ENCODE measurements around the gene TIMM21.

The TIMM21 gene, protein sequence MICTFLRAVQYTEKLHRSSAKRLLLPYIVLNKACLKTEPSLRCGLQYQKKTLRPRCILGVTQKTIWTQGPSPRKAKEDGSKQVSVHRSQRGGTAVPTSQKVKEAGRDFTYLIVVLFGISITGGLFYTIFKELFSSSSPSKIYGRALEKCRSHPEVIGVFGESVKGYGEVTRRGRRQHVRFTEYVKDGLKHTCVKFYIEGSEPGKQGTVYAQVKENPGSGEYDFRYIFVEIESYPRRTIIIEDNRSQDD

DNA sequence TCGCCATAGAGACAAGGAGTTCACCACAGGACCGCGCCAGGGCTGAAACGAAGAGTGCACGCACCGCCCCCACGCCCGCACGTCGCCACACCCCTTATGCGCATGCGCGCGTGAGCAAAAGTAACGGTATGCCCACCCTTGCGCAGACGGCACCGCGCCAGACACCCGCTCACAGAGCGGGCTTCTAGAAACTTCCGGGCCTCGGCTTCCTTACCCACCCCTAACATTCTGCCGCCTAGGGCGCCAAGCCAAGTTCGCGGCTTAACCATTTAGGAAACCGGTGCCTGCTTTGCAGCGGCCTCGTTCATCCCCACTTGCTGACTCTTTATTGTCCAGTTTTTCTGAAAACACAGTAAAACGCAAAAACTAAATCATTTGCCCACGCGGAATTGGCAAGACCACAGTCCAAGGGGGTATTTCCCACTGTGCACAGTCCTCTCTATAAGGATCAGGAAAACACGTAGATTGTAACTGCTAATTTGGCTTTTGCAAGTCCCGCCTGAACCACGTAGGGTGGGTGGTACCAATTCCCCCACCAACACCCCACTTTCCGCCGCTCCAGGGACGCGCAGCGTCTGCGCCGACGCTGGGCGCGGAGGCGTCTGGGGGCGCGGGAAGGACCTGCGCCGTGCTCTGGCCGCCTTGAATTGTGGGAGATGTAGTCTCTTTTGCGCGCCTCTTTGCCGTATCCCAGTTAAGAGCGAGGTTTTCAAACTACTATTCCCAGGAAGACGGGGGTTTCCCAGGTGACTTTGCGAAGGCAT lies at the start of gene TIMM21, which contains the start of gene FBXO15:
TSS of gene TIMM21 (plus strand) at position 745 of the 764 bp plus-strand sequence. CDS start 286 bp downstream, outside the sequence.
TSS of gene FBXO15 (minus strand) at position 56 of the 764 bp plus-strand sequence. CDS start at position 7, 49 bp downstream.
- H3K27ac Mint-ChIP-seq = peak within 1 kb of the TSS; percentile 97
- peaks cover 4% of the 10 kb centered on the region for H3K27me3 Mint-ChIP-seq
- intact Hi-C loops (cut with micrococcal nuclease) = loop anchor here (1.0 to 2.0 kb wide), 3 partner anchors 145 to 449 kb away; partner anchors contain the start of gene ZNF407
- H3K9me3 Mint-ChIP-seq = no peaks in the 10 kb centered on the region
- H3K4me1 Mint-ChIP-seq (ENCODE audit: low read depth) = peaks cover 41% of the 10 kb centered on the region
- peaks cover 27% of the 10 kb centered on the region for H3K36me3 Mint-ChIP-seq (ENCODE audit: low read depth)
- peak within 1 kb of the TSS; percentile 92 for H3K4me3 Mint-ChIP-seq

DNA sequence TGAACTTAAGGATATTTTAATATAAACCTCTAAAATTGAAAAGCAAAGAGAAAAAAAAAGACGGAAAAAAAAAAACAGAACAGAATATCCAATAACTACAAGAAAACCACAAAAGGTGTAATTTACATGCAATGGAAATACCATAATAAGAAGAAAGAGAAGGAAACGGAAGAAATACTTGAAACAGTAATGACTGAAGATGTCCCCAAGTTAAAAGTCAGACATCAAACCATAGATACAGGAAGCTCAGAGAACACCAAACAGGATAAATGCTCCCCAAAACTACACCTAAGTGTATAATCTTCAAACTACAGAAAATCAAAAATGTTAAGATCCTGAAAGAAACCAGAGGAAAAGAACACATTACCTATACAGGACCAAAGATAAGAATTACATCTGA lies 39.9 kb upstream of the TIMM21 start:
- intact Hi-C loops (cut with micrococcal nuclease) = no loop called here
- H3K36me3 Mint-ChIP-seq (ENCODE audit: low read depth) = no peaks in the 10 kb centered on the region
- H3K4me1 Mint-ChIP-seq (ENCODE audit: low read depth) = no peaks in the 10 kb centered on the region
- H3K27me3 Mint-ChIP-seq = peaks cover 7% of the 10 kb centered on the region
- H3K27ac Mint-ChIP-seq = no peak overlapping the region
- H3K4me3 Mint-ChIP-seq = no peak overlapping the region
- H3K9me3 Mint-ChIP-seq = peaks cover 22% of the 10 kb centered on the region

DNA sequence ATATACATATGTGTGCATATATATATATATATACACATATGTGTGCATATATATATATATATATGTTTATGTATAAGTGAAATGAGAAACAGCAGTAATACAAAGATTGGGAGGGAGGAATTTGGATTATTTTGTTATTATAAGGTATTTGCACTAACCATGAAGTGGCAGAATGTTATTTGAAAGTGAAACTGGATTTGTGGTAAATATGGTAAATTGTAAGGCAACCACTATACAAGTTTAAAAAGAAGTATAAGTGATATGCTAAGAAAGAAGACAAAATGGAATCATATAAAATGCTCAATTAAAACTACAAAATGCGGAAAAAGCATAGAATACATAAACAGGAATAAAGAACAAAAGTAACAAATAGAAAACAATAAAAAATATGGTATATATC lies 38.2 kb upstream of the TIMM21 start:
- intact Hi-C loops (cut with micrococcal nuclease) = no loop called here
- H3K4me1 Mint-ChIP-seq (ENCODE audit: low read depth) = no peaks in the 10 kb centered on the region

DNA sequence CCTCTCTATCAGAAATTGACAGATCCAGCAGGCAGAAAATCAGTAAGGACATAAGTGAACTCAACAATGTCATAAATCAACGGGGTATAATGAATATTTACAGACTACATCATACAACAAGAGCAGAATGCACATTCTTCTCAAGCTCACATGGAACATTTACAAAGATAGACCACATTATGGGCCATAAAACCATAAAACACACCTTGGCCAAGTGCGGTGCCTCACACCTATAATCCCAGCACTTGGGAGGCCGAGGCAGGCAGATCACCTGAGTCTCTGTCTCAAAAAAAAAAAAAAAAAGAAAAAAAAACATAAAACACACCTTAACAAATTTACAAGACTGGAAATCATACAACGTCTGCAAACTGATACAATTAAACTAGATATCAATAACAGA lies 37.3 kb upstream of the TIMM21 start:
- H3K27me3 Mint-ChIP-seq = peaks cover 4% of the 10 kb centered on the region
- H3K27ac Mint-ChIP-seq = no peak overlapping the region
- no peaks in the 10 kb centered on the region for H3K4me1 Mint-ChIP-seq (ENCODE audit: low read depth)
- H3K9me3 Mint-ChIP-seq = peaks cover 22% of the 10 kb centered on the region
- no peak overlapping the region for H3K4me3 Mint-ChIP-seq
- no peaks in the 10 kb centered on the region for H3K36me3 Mint-ChIP-seq (ENCODE audit: low read depth)
- intact Hi-C loops (cut with micrococcal nuclease) = no loop called here

More for the DNA sequence above, 38.2 kb upstream of the TIMM21 start:
- Mint-ChIP-seq H3K36me3 (ENCODE audit: low read depth) (no peaks in the 10 kb centered on the region), H3K27ac (no peak overlapping the region), H3K27me3 (peaks cover 4% of the 10 kb centered on the region), H3K4me3 (no peak overlapping the region), H3K9me3 (peaks cover 22% of the 10 kb centered on the region)

DNA sequence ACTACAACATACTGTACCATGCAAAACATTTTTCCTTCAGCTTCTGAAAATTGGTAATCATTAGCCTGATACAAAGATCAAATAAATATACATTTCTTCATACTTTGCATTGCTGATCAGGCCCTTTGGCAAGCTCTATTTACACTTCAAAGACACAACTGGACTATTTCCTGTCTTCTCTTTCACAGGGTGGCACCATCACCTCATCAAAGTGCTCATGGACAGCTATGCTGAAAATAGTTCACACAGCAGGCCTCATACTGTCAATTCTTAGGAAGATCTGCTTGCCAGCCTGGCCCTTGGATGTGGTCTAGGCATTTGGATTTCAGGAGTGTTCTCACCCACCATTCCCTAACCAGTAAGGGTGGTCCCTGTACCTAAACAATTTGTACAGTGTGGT lies 34.6 kb upstream of the TIMM21 start:
- Mint-ChIP-seq H3K27ac (no peak overlapping the region), H3K9me3 (peaks cover 15% of the 10 kb centered on the region), H3K36me3 (ENCODE audit: low read depth) (no peaks in the 10 kb centered on the region), H3K4me1 (ENCODE audit: low read depth) (no peaks in the 10 kb centered on the region), H3K4me3 (no peak overlapping the region), H3K27me3 (peaks cover 1% of the 10 kb centered on the region)
- intact Hi-C loops (cut with micrococcal nuclease) = no loop called here

DNA sequence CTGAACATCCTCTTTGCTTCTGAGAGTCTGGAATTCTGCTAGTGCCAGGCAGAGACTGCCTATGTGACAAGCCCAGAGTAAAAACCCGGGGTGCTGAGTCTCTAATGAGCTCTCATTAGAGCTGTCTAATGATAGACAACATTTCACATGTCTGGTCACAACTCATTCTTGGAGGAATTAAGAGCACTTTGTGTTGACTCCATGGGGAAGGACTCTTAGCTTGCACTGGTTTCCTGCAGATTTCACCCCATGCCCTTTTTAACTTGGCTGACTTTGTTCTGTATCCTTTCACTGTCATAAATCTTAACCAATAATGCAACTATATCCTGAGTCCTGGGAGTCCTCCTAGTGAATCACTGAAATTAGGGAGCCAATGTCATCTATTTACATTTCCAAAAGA lies 34.2 kb upstream of the TIMM21 start:
- Mint-ChIP-seq H3K9me3 (peaks cover 11% of the 10 kb centered on the region), H3K27me3 (peaks cover 1% of the 10 kb centered on the region), H3K4me1 (ENCODE audit: low read depth) (no peaks in the 10 kb centered on the region), H3K4me3 (no peak overlapping the region), H3K27ac (no peak overlapping the region), H3K36me3 (ENCODE audit: low read depth) (no peaks in the 10 kb centered on the region)
- intact Hi-C loops (cut with micrococcal nuclease) = no loop called here

DNA sequence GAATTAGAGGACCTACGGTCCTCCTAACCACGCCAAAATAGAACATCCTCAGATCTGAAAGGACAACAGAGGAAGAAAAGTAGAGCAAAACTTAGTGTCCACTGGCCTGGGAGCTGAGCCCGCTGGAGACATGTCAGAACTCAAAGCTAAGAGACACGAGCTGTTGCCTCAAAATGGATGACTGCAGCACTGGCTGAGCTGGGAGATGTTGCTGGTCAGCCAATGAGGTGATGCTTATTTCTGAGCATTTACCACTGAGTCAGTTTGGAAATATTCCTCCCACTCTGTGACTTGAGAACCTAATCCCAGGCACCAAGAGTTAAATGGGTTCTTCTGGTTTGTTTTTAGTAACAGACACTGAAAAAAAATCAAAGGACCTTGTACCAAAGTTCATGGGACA lies 33.3 kb upstream of the TIMM21 start:
- Mint-ChIP-seq H3K4me3 (no peak overlapping the region), H3K27me3 (peaks cover 4% of the 10 kb centered on the region), H3K27ac (no peak overlapping the region), H3K9me3 (peaks cover 10% of the 10 kb centered on the region), H3K4me1 (ENCODE audit: low read depth) (no peaks in the 10 kb centered on the region), H3K36me3 (ENCODE audit: low read depth) (no peaks in the 10 kb centered on the region)
- intact Hi-C loops (cut with micrococcal nuclease) = loop anchor here (5.0 kb wide), 1 partner anchor 73 kb away; no protein-coding TSS in a partner anchor

DNA sequence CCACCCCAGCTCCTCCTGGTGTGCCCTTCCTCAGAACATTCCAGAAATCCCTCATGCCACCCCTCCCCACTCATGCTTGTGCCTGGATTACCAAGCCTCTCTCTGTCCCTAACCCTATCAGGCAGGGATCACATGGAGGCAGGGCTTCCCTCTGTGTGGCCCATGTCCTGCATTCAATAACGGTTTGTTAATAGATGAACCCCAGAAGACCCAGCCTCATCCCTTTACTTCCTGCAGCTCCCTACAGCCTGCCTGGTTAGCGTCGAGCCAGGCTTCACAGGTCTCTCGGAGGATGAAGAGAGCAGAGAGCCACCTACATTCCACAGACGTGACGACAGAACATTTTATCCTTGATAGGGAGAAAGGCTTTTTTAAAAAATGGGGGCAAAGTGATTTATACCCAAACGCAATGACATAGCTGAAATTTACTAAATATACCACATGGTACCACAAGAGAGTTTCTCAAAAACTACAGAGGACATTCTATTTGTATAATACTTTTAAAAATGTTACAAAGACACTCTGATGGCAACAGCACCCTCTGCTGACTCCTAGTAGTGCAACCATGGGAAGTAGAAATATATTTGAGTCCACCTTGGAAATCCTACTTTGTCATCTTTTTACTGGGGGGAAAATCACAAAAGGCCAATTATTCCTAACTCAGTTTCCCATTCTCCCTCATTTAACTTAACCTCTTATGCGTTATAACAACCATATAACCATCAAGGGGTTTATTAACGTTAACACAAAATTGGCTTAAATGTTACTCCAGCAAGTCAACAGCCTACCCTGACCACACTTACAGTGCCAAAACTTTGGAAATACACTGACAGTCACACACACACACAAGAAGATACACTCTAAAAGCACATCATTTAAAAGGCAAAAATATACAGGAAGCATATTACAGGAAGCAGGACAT lies 31.4 kb upstream of the TIMM21 start:
- intact Hi-C loops (cut with micrococcal nuclease) = loop anchor here (5.0 kb wide), 1 partner anchor 75 kb away; no protein-coding TSS in a partner anchor
- H3K36me3 Mint-ChIP-seq (ENCODE audit: low read depth) = no peaks in the 10 kb centered on the region

DNA sequence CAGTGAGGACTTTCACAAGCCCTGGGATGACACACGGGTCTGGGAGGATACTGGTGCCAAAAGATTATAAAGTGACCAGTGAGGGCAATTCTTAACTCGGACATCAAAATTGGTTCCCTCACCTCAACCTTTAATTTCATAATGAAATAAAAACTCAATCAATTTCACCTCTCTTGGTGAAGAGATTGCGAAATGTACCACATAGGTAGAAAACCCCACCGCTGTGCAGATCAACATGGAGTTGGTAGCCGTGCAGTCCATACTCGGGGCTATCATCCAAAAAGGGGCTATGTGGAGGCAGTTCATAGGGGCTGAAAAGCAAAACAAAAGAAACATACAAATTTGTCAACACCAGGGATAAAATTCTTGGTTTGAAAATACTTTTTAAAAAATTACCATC lies 25.1 kb upstream of the TIMM21 start:
- H3K36me3 Mint-ChIP-seq (ENCODE audit: low read depth) = no peaks in the 10 kb centered on the region

More for the DNA sequence above, 31.4 kb upstream of the TIMM21 start:
- H3K9me3 Mint-ChIP-seq = peaks cover 9% of the 10 kb centered on the region
- H3K4me1 Mint-ChIP-seq (ENCODE audit: low read depth) = no peaks in the 10 kb centered on the region
- H3K4me3 Mint-ChIP-seq = no peak overlapping the region
- no peak overlapping the region for H3K27ac Mint-ChIP-seq
- H3K27me3 Mint-ChIP-seq = peaks cover 5% of the 10 kb centered on the region

DNA sequence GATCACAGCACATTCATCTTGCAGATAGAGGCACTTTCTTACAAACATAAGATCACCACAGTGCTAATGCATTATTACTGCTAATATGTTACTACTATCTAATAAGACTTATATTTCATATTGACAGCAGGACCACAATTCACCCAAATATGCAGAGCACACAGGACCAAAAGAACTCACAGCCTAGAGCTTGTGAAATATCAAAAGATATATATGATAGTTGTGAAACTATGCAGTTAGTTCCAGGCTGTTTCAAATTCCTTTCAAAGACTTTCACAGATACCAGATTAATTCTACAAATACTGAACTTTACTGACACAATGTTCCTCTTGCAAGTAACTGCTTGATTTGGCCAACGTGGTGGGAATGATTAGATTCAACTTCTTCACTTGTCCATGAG lies 23.7 kb upstream of the TIMM21 start:
- Mint-ChIP-seq H3K4me1 (ENCODE audit: low read depth) (no peaks in the 10 kb centered on the region), H3K27ac (no peak overlapping the region), H3K27me3 (peaks cover 6% of the 10 kb centered on the region), H3K9me3 (no peaks in the 10 kb centered on the region), H3K4me3 (no peak overlapping the region), H3K36me3 (ENCODE audit: low read depth) (no peaks in the 10 kb centered on the region)
- intact Hi-C loops (cut with micrococcal nuclease) = no loop called here

More for the DNA sequence above, 25.1 kb upstream of the TIMM21 start:
- no peak overlapping the region for H3K4me3 Mint-ChIP-seq
- intact Hi-C loops (cut with micrococcal nuclease) = no loop called here
- H3K27ac Mint-ChIP-seq = no peak overlapping the region
- no peaks in the 10 kb centered on the region for H3K4me1 Mint-ChIP-seq (ENCODE audit: low read depth)
- peaks cover 7% of the 10 kb centered on the region for H3K27me3 Mint-ChIP-seq
- H3K9me3 Mint-ChIP-seq = no peaks in the 10 kb centered on the region

DNA sequence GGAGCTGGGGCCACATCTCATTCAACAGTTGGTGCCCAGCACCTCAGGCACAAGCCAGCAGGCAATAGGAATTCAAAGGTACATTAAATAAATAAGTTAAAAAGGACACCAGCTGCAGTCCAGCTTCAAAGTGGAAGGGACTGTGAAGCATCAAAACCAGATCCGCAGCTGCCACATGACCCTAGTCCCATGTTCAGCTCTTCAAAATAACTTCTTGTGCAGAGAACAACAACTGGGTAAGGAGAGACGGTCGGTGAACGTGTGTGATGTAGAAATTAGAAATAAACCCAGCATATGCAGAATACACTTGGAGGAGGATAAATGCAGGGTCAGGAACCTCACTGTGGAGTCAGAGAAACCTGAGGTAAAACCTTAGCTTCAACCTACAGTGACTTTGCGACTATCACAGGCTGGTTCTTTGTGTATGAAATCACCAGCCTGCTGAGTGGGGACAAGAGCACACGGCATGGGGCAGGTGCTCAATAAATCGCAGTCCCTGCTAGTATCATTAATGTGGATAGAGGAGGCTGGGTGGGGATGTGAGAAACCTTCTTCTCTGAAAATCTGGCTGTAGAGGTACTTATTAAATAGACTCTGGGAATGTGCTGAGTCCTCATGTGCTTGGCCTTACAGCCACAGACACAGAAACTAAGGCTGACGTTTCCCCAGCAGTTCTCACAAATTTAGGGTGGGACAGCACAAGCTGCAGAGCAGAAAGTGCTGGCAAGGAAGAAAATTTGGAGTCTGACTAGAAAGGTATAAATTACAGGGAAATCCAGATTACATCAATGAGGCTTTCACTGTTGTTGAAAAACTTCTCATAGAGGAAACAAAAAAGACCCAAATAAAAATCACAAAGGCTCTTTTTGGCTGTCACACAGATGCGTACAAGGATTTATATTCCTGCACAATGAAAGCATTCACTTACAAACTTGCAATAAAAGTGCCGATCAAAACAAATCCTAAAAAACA lies 21.4 kb upstream of the TIMM21 start:
- Mint-ChIP-seq H3K27ac (no peak overlapping the region), H3K36me3 (ENCODE audit: low read depth) (no peaks in the 10 kb centered on the region), H3K27me3 (peaks cover 5% of the 10 kb centered on the region), H3K9me3 (no peaks in the 10 kb centered on the region), H3K4me1 (ENCODE audit: low read depth) (no peaks in the 10 kb centered on the region), H3K4me3 (no peak overlapping the region)
- intact Hi-C loops (cut with micrococcal nuclease) = no loop called here

DNA sequence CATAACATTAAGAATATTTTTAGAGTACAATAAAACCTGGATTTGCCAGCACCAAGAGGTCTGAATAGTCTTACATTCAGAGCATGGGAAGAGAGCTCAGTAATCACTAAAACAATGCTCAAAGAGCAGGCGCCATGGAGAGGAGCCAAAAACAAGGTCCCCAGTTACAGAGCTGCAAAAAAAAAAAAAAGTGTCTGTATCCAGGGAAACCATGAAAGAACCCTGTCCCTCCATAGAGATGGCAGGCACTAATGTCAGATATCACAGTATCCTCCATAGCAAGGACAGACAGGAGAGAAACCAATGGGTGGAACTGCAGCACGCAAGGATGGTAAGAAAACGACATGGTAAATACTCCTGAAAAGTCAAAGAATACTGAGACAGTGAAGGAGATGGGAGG lies 20.2 kb upstream of the TIMM21 start:
- Mint-ChIP-seq H3K27me3 (peaks cover 3% of the 10 kb centered on the region), H3K27ac (no peak overlapping the region), H3K4me1 (ENCODE audit: low read depth) (no peaks in the 10 kb centered on the region), H3K9me3 (no peaks in the 10 kb centered on the region), H3K4me3 (no peak overlapping the region), H3K36me3 (ENCODE audit: low read depth) (no peaks in the 10 kb centered on the region)
- intact Hi-C loops (cut with micrococcal nuclease) = no loop called here

DNA sequence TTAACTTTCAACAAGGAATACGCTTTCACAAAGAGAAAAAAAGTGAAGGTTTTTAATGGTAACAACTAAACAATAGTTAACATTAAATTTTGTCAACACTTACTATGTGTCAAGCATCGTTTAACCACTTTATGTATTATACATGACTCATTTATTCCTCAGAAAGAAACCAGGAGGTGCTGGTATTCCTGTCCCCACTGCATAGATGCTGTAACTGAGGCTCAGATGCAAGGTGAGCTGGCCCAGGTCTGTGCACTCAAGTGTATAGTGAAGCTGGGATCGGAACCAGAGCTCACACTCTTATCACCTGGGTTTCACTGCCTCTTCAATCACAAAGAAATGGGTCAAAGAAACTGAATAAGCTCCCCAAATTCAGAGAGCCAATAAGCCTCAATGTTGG lies 17.2 kb upstream of the TIMM21 start:
- Mint-ChIP-seq H3K4me1 (ENCODE audit: low read depth) (no peaks in the 10 kb centered on the region), H3K36me3 (ENCODE audit: low read depth) (no peaks in the 10 kb centered on the region), H3K27me3 (peaks cover 3% of the 10 kb centered on the region), H3K27ac (no peak overlapping the region), H3K9me3 (no peaks in the 10 kb centered on the region), H3K4me3 (no peak overlapping the region)
- intact Hi-C loops (cut with micrococcal nuclease) = no loop called here
